HCT116 (cell line): ENCODE measurements around the gene KIAA1671. TPM values are rescaled to one million over a fixed set of nuclear protein-coding genes. Genes with fewer than 3 reads are reported as not detected.

Experiments
- ATAC-seq: fragments of 200-7000 bp; cut with Tn5 transposase; 2 replicates; pipeline ENCODE4 v1.9.1; 2020; ENCODE audit warnings: mild to moderate bottlenecking, moderate library complexity
- BruUV-seq: library from RNA; stranded (reverse); fragments of 400-500 nt; replicated peaks from 2 replicates; lab custom pipeline; 2021; lab: Mats Ljungman, UMichigan
- CTCF ChIA-PET: fragments of 300-600 bp; sonication (Branson Sonifier 250); formaldehyde crosslinking; loops from one replicate; lab custom pipeline; 2021; ENCODE audit warnings: antibody characterized with exemption; lab: Charles Lee
- POLR2A ChIA-PET: fragments of 300-600, 350-600 bp; sonication (Branson Sonifier 250); formaldehyde crosslinking; loops from one replicate; lab custom pipeline; 2021; ENCODE audit warnings: antibody characterized with exemption; lab: Charles Lee
- RAD21 ChIA-PET, 2 experiments: fragments of 300-600 bp; sonication (Branson Sonifier 250); formaldehyde crosslinking; loops; one replicate each; lab custom pipeline; 2023; ENCODE audit warnings: low total read pairs in 2 of 2; ENCODE audit not compliant: uncharacterized antibody in 2 of 2, unreplicated experiment in 2 of 2, low non-redundant PET in 1 of 2; lab: Charles Lee
- DNase-seq: peaks from one replicate; pipeline ENCODE4 v3.0.0-alpha.2; 2010; ENCODE audit warnings: low read depth, low spot score
- H2AFZ ChIP-seq: fragments of 200-600 bp; shearing (Covaris generic), sonication (generic); 2 replicates; pipeline ENCODE4 v1.6.1; 2017; ENCODE audit warnings: low read depth, mixed run types, mixed read lengths, antibody characterized with exemption, low read length; ENCODE audit not compliant: poor library complexity, severe bottlenecking
- H3K27ac ChIP-seq: 2 replicates; pipeline ENCODE4 v1.5.1; 2012; ENCODE audit warnings: low read depth, low read length
- H3K27me3 ChIP-seq: fragments of 200-600 bp; sonication (generic); 2 replicates; pipeline ENCODE4 v1.6.1; 2016; ENCODE audit warnings: mixed run types, low read length, mixed read lengths; ENCODE audit not compliant: insufficient read depth
- H3K36me3 ChIP-seq, 2 experiments: fragments of 200-500 bp in 1 of 2; fragments of 200-600 bp in 1 of 2; sonication (Bioruptor generic) in 1 of 2; sonication (generic) in 1 of 2; 2 replicates each; pipeline versions ENCODE4 v1.5.1 to v1.6.1; 2014 to 2016; ENCODE audit warnings: low read length in 2 of 2, inconsistent platforms in 1 of 2, mixed read lengths in 1 of 2, mixed run types in 1 of 2; ENCODE audit not compliant: insufficient read depth in 2 of 2, control insufficient read depth in 1 of 2
- H3K4me1 ChIP-seq, 2 experiments: fragments of 200-600 bp in 1 of 2; sonication (generic) in 1 of 2; 2 replicates each; pipeline versions ENCODE4 v1.5.1 to v1.6.1; 2012 to 2017; ENCODE audit warnings: low read length in 2 of 2, inconsistent platforms in 1 of 2, mild to moderate bottlenecking in 1 of 2, mixed read lengths in 1 of 2, mixed run types in 1 of 2, moderate library complexity in 1 of 2; ENCODE audit not compliant: insufficient read depth in 2 of 2, control insufficient read depth in 1 of 2
- H3K4me2 ChIP-seq: fragments of 200-600 bp; sonication (generic); 2 replicates; pipeline ENCODE4 v1.6.1; 2017; ENCODE audit warnings: mixed run types, low read length, mixed read lengths
- H3K4me3 ChIP-seq, 2 experiments: fragments of 200-600 bp in 1 of 2; sonication (generic) in 1 of 2; replicated peaks in 1 of 2; 2 replicates each; pipeline ENCODE4 v1.5.1; 2011 to 2016; ENCODE audit warnings: low read length in 2 of 2, control low read depth in 1 of 2, low read depth in 1 of 2, mild to moderate bottlenecking in 1 of 2, mixed read lengths in 1 of 2, mixed run types in 1 of 2
- H3K79me2 ChIP-seq: fragments of 200-600 bp; sonication (generic); 2 replicates; pipeline ENCODE4 v1.6.1; 2017; ENCODE audit warnings: mild to moderate bottlenecking, mixed run types, low read length, moderate library complexity, mixed read lengths; ENCODE audit not compliant: insufficient read depth
- H3K9ac ChIP-seq: fragments of 200-600 bp; sonication (generic); 2 replicates; pipeline ENCODE4 v1.6.1; 2016; ENCODE audit warnings: low read length, mixed read lengths
- H3K9me2 ChIP-seq: fragments of 200-600 bp; sonication (generic), shearing (Covaris generic); 2 replicates; pipeline ENCODE4 v1.6.1; 2017; ENCODE audit warnings: mixed run types, mild to moderate bottlenecking, moderate library complexity; ENCODE audit not compliant: insufficient read depth
- H3K9me3 ChIP-seq, 2 experiments: fragments of 200-500 bp in 1 of 2; fragments of 200-600 bp in 1 of 2; sonication (Bioruptor generic) in 1 of 2; sonication (generic) in 1 of 2; 2 replicates each; pipeline ENCODE4 v1.6.1; 2014 to 2017; ENCODE audit warnings: low read length in 2 of 2, mixed read lengths in 2 of 2, inconsistent platforms in 1 of 2, low read depth in 1 of 2, mild to moderate bottlenecking in 1 of 2, mixed run types in 1 of 2, moderate library complexity in 1 of 2; ENCODE audit not compliant: control insufficient read depth in 1 of 2, insufficient read depth in 1 of 2
- H4K20me1 ChIP-seq: fragments of 200-600 bp; sonication (generic), shearing (Covaris generic); 2 replicates; pipeline ENCODE4 v1.6.1; 2017; ENCODE audit warnings: mixed run types, mild to moderate bottlenecking, moderate library complexity; ENCODE audit not compliant: insufficient read depth
- EZH2 ChIP-seq: fragments of 200-600 bp; sonication (generic); IDR thresholded peaks from 2 replicates; pipeline ENCODE4 v1.6.1; 2017; ENCODE audit warnings: antibody characterized with exemption, mixed run types
- JUND ChIP-seq: IDR thresholded peaks from 2 replicates; pipeline ENCODE4 v1.6.1; 2012
- POLR2AphosphoS5 ChIP-seq: IDR thresholded peaks from 2 replicates; pipeline ENCODE4 v1.6.1; 2011; ENCODE audit warnings: mild to moderate bottlenecking, low read depth, low read length, moderate library complexity
- REST ChIP-seq: IDR thresholded peaks from 2 replicates; pipeline ENCODE4 v1.6.1; 2012; ENCODE audit warnings: low read depth
- SP1 ChIP-seq: IDR thresholded peaks from 2 replicates; pipeline ENCODE4 v1.6.1; 2012; ENCODE audit warnings: low read depth
- SRF ChIP-seq: IDR thresholded peaks from 2 replicates; pipeline ENCODE4 v1.6.1; 2012; ENCODE audit warnings: low read depth
- TCF7L2 ChIP-seq: IDR thresholded peaks from 2 replicates; pipeline ENCODE4 v1.7.0; 2011; ENCODE audit warnings: borderline replicate concordance, inconsistent platforms; ENCODE audit not compliant: insufficient read depth, insufficient read length; ENCODE audit errors: extremely low read depth
- ZNF274 ChIP-seq: fragments of 200-500 bp; sonication (Bioruptor generic); IDR thresholded peaks from 2 replicates; pipeline ENCODE4 v1.6.1; 2014; ENCODE audit warnings: mild to moderate bottlenecking, low read depth, low read length, inconsistent platforms
- intact Hi-C: fragments of 100-400 bp; cut with micrococcal nuclease; formaldehyde crosslinking; loops from 2 replicates; pipeline ENCODE4 v1.10.0; 2022
- total RNA-seq: library from RNA; stranded (reverse); gene quantifications from one replicate; pipeline ENCODE4 v1.2.1, GENCODE V29; 2021; ENCODE audit not compliant: unreplicated experiment
- TF ChIP-seq, protein P1 (sequence below): IDR thresholded peaks from 2 replicates; pipeline ENCODE4 v1.6.1; 2012

KIAA1671 gene
- total RNA-seq, 1 experiment from 2014 or later, result 36.8 TPM

DNA sequence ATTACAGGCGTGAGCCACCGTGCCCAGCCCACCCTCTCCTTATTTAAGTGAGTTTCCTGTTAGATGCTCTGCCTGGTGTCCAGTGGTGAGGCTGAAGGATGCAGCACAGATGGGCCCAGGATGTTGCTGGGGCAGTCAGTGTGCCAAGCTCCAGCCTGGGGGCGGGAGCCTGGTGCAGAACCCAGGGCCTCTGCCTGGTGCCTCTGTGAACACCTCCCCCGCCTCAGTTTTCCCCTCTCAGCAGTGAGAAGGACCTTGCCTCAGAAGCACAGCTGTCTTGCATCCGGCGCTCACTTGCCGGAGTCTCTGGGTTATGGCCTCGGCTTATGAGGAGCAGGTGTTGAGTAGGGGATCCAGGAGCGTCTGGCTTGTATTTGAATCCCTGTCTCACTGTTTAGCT, 116.2 kb downstream of the KIAA1671 start:
- H3K27ac ChIP-seq, result no peak overlapping the region
- BruUV-seq, result no TSS peak
- DNase-seq (no peak), ATAC-seq (no peak)
- H3K27me3 ChIP-seq, result no peaks in the 10 kb centered on the region
- no peaks in the 10 kb centered on the region for H3K36me3 ChIP-seq
- no peaks in the 10 kb centered on the region for H4K20me1 ChIP-seq
- no peak overlapping the region for H3K4me2 ChIP-seq
- H3K9me3 ChIP-seq, result no peaks in the 10 kb centered on the region
- H3K9ac ChIP-seq, result no peak overlapping the region
- H2AFZ ChIP-seq, result no peak overlapping the region
- TF ChIP-seq SRF, result no peak
- TF ChIP-seq JUND, result no peak
- no peak for TF ChIP-seq REST
- TF ChIP-seq POLR2AphosphoS5, result no peak
- TF ChIP-seq SP1, result no peak
- no peak for TF ChIP-seq ZNF274
- TF ChIP-seq, protein P1, sequence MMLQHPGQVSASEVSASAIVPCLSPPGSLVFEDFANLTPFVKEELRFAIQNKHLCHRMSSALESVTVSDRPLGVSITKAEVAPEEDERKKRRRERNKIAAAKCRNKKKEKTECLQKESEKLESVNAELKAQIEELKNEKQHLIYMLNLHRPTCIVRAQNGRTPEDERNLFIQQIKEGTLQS, result no peak
- TF ChIP-seq TCF7L2, result no peak
- no peak for TF ChIP-seq EZH2
- POLR2A ChIA-PET, result no interaction called here
- no peaks in the 10 kb centered on the region for H3K9me2 ChIP-seq
- no peaks in the 10 kb centered on the region for H3K4me1 ChIP-seq
- CTCF ChIA-PET, result interaction anchor here (0.9 kb wide), 1 partner anchor 11 kb away, joined by 3 read pairs; no protein-coding TSS in a partner anchor
- RAD21 ChIA-PET, result no interaction called here
- intact Hi-C loops, result no loop called here
- H3K4me3 ChIP-seq, result no peak overlapping the region
- H3K79me2 ChIP-seq, result no peaks in the 10 kb centered on the region
